Neural cell (in vitro differentiated cells): ENCODE results near the gene HLCS.

Experiments used
- EZH2 ChIP-seq: fragments of 200-600, 300-800 bp; shearing (Covaris generic), sonication (generic); IDR thresholded peaks from 2 replicates; pipeline ENCODE4 v1.6.1; 2014; ENCODE audit warnings: antibody characterized with exemption, low read length, borderline replicate concordance, mild to moderate bottlenecking; ENCODE audit not compliant: insufficient read depth, poor library complexity, severe bottlenecking
- MXI1 ChIP-seq: fragments of 450-650 bp; conservative IDR thresholded peaks from 2 replicates; pipeline ENCODE4 v1.6.1; 2014; ENCODE audit warnings: antibody characterized with exemption, mild to moderate bottlenecking; ENCODE audit not compliant: poor library complexity, severe bottlenecking
- POLR2AphosphoS5 ChIP-seq: IDR thresholded peaks from 2 replicates; pipeline ENCODE4 v1.6.1; 2012
- RAD21 ChIP-seq: fragments of 450-650 bp; conservative IDR thresholded peaks from 2 replicates; pipeline ENCODE4 v1.6.1; 2014; ENCODE audit warnings: antibody characterized with exemption, mild to moderate bottlenecking, moderate library complexity
- SMC3 ChIP-seq: fragments of 450-650 bp; conservative IDR thresholded peaks from 2 replicates; pipeline ENCODE4 v1.6.1; 2014; ENCODE audit warnings: antibody characterized with exemption, mild to moderate bottlenecking, moderate library complexity; ENCODE audit not compliant: poor library complexity
- TAF1 ChIP-seq: IDR thresholded peaks from 2 replicates; pipeline ENCODE4 v1.6.1; 2012; ENCODE audit warnings: low read depth
- TF ChIP-seq, protein P1 (sequence below): fragments of 450-650 bp; IDR thresholded peaks from 2 replicates; pipeline ENCODE4 v1.5.1; 2014; ENCODE audit warnings: antibody characterized with exemption, mild to moderate bottlenecking, moderate library complexity; ENCODE audit not compliant: poor library complexity, severe bottlenecking

DNA sequence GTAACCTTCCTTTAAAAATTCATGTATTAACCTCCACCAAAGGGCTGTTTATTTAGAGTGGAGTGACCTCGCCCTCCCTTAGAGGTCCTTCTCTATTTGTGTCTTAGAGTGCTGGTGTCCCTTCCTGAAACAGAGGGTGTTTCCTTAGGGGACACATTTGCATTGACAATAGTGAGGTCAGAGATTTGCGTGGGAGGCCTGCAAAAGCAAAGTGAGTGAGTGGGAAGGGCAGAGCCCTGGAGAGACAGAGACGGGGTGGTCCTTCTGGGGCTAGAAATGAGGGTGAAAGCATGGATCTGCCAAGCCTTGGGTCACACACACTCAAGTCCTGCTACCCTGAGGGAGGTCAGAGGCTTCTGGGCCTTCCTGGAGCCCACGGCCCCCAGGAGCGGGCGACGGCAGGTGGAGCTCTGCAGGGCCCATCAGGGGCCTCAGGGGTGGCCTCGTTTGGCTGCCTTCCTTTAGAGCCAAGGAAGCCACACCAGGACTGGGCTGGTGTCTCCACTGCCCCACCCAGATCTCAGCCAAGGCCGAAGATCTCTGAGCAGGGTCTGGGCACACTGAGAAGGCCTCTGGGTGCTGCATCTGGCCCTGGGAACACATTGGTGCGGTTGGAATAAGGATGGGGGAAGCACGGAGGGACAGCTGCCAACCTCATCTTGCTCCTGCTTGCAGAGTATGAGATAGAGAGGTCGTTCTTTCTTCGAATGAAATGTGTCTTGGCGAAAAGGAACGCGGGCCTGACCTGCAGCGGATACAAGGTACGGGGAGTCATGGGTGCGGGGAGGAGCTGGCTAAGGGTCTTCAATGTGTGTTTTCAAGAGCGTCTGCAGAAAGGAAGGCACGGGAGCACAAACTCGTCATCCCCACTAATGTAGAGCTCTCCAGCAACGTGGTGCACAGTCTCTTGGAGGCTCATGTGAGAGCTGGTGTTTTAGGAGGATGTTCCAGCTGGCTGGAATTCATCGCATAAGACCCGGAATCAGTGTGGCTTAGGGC, 243.8 kb downstream of the HLCS start:
- no peak for TF ChIP-seq MXI1
- TF ChIP-seq, protein P1, sequence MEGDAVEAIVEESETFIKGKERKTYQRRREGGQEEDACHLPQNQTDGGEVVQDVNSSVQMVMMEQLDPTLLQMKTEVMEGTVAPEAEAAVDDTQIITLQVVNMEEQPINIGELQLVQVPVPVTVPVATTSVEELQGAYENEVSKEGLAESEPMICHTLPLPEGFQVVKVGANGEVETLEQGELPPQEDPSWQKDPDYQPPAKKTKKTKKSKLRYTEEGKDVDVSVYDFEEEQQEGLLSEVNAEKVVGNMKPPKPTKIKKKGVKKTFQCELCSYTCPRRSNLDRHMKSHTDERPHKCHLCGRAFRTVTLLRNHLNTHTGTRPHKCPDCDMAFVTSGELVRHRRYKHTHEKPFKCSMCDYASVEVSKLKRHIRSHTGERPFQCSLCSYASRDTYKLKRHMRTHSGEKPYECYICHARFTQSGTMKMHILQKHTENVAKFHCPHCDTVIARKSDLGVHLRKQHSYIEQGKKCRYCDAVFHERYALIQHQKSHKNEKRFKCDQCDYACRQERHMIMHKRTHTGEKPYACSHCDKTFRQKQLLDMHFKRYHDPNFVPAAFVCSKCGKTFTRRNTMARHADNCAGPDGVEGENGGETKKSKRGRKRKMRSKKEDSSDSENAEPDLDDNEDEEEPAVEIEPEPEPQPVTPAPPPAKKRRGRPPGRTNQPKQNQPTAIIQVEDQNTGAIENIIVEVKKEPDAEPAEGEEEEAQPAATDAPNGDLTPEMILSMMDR = no peak
- no peak for TF ChIP-seq EZH2
- TF ChIP-seq RAD21 = no peak
- TF ChIP-seq TAF1 = no peak
- no peak for TF ChIP-seq POLR2AphosphoS5
- TF ChIP-seq SMC3 = no peak
